GM19328 (cell line): ENCODE measurements around the gene BNIP3.
"Not testable (repeated sequence)": the region's sequence is repeated elsewhere in the genome, so short reads cannot be mapped to it uniquely, and the experiment has no call there.

ENCODE experiments used
- ATAC-seq: cut with Tn5 transposase; IDR thresholded peaks from one replicate; pipeline ENCODE4 v1.9.1; 2021; ENCODE audit warnings: mild to moderate bottlenecking, moderate library complexity; ENCODE audit not compliant: unreplicated experiment

The BNIP3 gene

GRCh38 chr10:131930586-131931330, 51.0 kb downstream of the BNIP3 start:
- ATAC-seq: no peak

GRCh38 chr10:131930150-131930549, 51.6 kb downstream of the BNIP3 start:
- no peak for ATAC-seq

GRCh38 chr10:131929122-131929845, 52.4 kb downstream of the BNIP3 start:
- no peak for ATAC-seq

GRCh38 chr10:131928248-131929095, 53.3 kb downstream of the BNIP3 start:
- ATAC-seq: peak; percentile 89

- ATAC-seq: no peak
Measured at GRCh38 chr10:131926743-131927595, 54.8 kb downstream of the BNIP3 start.

GRCh38 chr10:131926253-131926652, 55.5 kb downstream of the BNIP3 start:
- no peak for ATAC-seq

GRCh38 chr10:131925716-131926115, 56.0 kb downstream of the BNIP3 start:
- no peak for ATAC-seq

GRCh38 chr10:131925011-131925649, 56.6 kb downstream of the BNIP3 start:
- no peak for ATAC-seq

GRCh38 chr10:131923038-131923756, 58.5 kb downstream of the BNIP3 start:
- ATAC-seq: no peak

- no peak for ATAC-seq
Measured at GRCh38 chr10:131921184-131921583, 60.5 kb downstream of the BNIP3 start.

- no peak for ATAC-seq
Measured at GRCh38 chr10:131920693-131921092, 61.0 kb downstream of the BNIP3 start.

- ATAC-seq: no peak
Measured at GRCh38 chr10:131920151-131920550, 61.6 kb downstream of the BNIP3 start.

GRCh38 chr10:131919461-131919860, 62.3 kb downstream of the BNIP3 start:
- ATAC-seq: not testable (repeated sequence)
